ENCODE measurements around the gene ZSCAN23.
"Not testable (repeated sequence)": the region's sequence is repeated elsewhere in the genome, so short reads cannot be mapped to it uniquely, and the experiment has no call there.

ZSCAN23 gene

GRCh38 chr6:28443112-28443773 is at the start of gene ZSCAN23:
ZSCAN23 (minus strand) TSS chr6:28443491; CDS start chr6:28436266, 7,225 bp downstream.
- DNase-seq = peak; percentile 59

GRCh38 chr6:28491984-28492317 is 48.7 kb upstream of the ZSCAN23 start:
- DNase-seq = no peak

- DNase-seq = peak; percentile 33
Observed at GRCh38 chr6:28490205-28490890, 47.1 kb upstream of the ZSCAN23 start.

- DNase-seq = peak; percentile 33
Observed at GRCh38 chr6:28489366-28490204, 46.3 kb upstream of the ZSCAN23 start.

GRCh38 chr6:28488916-28489365 is 45.6 kb upstream of the ZSCAN23 start:
- peak; percentile 68 for DNase-seq

GRCh38 chr6:28486988-28487742 is 43.9 kb upstream of the ZSCAN23 start:
- no peak for DNase-seq

GRCh38 chr6:28486533-28486932 is 43.2 kb upstream of the ZSCAN23 start:
- no peak for DNase-seq

- no peak for DNase-seq
Observed at GRCh38 chr6:28485482-28485881, 42.2 kb upstream of the ZSCAN23 start.

GRCh38 chr6:28480253-28480932 is 37.1 kb upstream of the ZSCAN23 start:
- DNase-seq = no peak

GRCh38 chr6:28478518-28478917 is 35.2 kb upstream of the ZSCAN23 start:
- no peak for DNase-seq

GRCh38 chr6:28474441-28475219 is 31.3 kb upstream of the ZSCAN23 start:
- peak; percentile 78 for DNase-seq

- DNase-seq = not testable (repeated sequence)
Observed at GRCh38 chr6:28469153-28469745, 26.0 kb upstream of the ZSCAN23 start.

GRCh38 chr6:28468056-28468455 is 24.8 kb upstream of the ZSCAN23 start:
- no peak for DNase-seq

GRCh38 chr6:28462401-28462800 is 19.1 kb upstream of the ZSCAN23 start:
- DNase-seq = no peak

- no peak for DNase-seq
Observed at GRCh38 chr6:28458568-28458967, 15.3 kb upstream of the ZSCAN23 start.

- DNase-seq = no peak
Observed at GRCh38 chr6:28449056-28449455, 5.8 kb upstream of the ZSCAN23 start.

GRCh38 chr6:28447512-28447906 is 4.2 kb upstream of the ZSCAN23 start:
- not testable (repeated sequence) for DNase-seq

GRCh38 chr6:28446818-28447511 is 3.7 kb upstream of the ZSCAN23 start:
- DNase-seq = no peak

- DNase-seq = not testable (repeated sequence)
Observed at GRCh38 chr6:28444759-28445158, 1.5 kb upstream of the ZSCAN23 start.

- no peak for DNase-seq
Observed at GRCh38 chr6:28442586-28442985, 705 bp downstream of the ZSCAN23 start.

Measured in NCI-H1694 treated with DMSO at 0.1 percent for 48 hours (cell line).